A673 (cell line): ENCODE data around the gene VSTM2L.

Experiments used
- EZH2 ChIP-seq: fragments of 200-600 bp; sonication (generic); IDR thresholded peaks from 2 replicates; pipeline ENCODE4 v1.6.1; 2017; ENCODE audit warnings: borderline replicate concordance, low read depth, mild to moderate bottlenecking, mixed read lengths, antibody characterized with exemption, low read length; ENCODE audit not compliant: poor library complexity, severe bottlenecking
- TF ChIP-seq, protein P1 (sequence below): fragments of 300-800, 200-600 bp; sonication (generic); conservative IDR thresholded peaks from 2 replicates; pipeline ENCODE4 v1.5.1; 2017; ENCODE audit warnings: low read depth, mild to moderate bottlenecking, antibody characterized with exemption, low read length, moderate library complexity, mixed read lengths

GRCh38 chr20:37901240-37901639, 1.7 kb upstream of the VSTM2L start:
- TF ChIP-seq, protein P1, sequence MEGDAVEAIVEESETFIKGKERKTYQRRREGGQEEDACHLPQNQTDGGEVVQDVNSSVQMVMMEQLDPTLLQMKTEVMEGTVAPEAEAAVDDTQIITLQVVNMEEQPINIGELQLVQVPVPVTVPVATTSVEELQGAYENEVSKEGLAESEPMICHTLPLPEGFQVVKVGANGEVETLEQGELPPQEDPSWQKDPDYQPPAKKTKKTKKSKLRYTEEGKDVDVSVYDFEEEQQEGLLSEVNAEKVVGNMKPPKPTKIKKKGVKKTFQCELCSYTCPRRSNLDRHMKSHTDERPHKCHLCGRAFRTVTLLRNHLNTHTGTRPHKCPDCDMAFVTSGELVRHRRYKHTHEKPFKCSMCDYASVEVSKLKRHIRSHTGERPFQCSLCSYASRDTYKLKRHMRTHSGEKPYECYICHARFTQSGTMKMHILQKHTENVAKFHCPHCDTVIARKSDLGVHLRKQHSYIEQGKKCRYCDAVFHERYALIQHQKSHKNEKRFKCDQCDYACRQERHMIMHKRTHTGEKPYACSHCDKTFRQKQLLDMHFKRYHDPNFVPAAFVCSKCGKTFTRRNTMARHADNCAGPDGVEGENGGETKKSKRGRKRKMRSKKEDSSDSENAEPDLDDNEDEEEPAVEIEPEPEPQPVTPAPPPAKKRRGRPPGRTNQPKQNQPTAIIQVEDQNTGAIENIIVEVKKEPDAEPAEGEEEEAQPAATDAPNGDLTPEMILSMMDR: no peak
- no peak for TF ChIP-seq EZH2
